ENCODE data around the gene C7.

DNA sequence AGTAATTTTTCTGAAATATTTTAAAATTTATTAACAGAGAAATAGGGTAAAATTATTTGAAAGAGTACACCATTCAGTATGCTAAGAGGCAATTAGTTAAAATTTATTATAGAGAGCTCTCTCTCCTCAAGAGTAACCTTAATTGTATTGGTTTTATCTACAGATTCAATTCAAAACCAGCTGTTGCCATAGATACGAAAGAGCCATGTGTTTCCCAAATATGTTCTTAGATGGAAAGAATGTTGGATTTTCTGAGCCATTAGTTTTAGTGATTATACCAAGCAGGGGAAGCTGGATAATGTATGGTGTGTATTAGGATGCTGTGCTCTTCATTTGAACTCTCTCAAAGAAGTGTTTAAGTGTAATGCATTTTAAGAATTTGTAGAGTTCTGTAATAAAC, 27.8 kb downstream of the C7 start:
- TF ChIP-seq, protein P1, sequence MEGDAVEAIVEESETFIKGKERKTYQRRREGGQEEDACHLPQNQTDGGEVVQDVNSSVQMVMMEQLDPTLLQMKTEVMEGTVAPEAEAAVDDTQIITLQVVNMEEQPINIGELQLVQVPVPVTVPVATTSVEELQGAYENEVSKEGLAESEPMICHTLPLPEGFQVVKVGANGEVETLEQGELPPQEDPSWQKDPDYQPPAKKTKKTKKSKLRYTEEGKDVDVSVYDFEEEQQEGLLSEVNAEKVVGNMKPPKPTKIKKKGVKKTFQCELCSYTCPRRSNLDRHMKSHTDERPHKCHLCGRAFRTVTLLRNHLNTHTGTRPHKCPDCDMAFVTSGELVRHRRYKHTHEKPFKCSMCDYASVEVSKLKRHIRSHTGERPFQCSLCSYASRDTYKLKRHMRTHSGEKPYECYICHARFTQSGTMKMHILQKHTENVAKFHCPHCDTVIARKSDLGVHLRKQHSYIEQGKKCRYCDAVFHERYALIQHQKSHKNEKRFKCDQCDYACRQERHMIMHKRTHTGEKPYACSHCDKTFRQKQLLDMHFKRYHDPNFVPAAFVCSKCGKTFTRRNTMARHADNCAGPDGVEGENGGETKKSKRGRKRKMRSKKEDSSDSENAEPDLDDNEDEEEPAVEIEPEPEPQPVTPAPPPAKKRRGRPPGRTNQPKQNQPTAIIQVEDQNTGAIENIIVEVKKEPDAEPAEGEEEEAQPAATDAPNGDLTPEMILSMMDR (conservative IDR thresholded peaks at IDR 0.05; ENCODE audit: low read depth, low read length), result no peak
- no peak for TF ChIP-seq EZH2 (IDR thresholded peaks at IDR 0.05; ENCODE audit: borderline replicate concordance, low read depth, low read length, poor library complexity, severe bottlenecking)
